Measurements from ENCODE around the gene TMEM178B.

TMEM178B gene

DNA sequence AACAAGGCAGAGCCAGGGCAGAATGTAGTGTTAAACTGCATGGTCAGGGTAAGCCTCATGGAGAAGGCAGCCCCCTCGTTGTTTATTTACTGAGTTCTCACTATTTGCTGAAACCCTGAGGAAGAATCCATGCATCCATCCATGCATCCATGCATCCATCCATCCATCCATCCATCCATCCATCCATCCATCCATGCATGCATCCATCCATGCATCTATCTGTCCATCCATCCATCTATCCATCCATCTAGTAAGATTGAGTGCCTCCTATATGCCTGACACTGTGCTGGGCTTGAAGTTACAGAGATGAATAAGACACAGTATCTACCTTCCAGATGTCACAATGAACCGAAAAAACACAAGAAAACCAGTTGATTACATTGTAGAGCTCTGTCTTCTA lies 275.9 kb downstream of the TMEM178B start:
- Histone ChIP-seq H3K36me3 (ENCODE audit: control insufficient read depth, low read length) (no peaks in the 10 kb centered on the region), H3K27me3 (ENCODE audit: control insufficient read depth, low read length) (no peaks in the 10 kb centered on the region; the same call in 1 of the 2 replicates), H3K79me2 (ENCODE audit: control insufficient read depth, low read length) (no peaks in the 10 kb centered on the region), H4K20me1 (ENCODE audit: control insufficient read depth, insufficient read depth, low read depth, low read length) (no peaks in the 10 kb centered on the region), H3F3A (ENCODE audit: control insufficient read depth, insufficient read depth) (no peaks in the 10 kb centered on the region), H3K27ac (ENCODE audit: low read depth, low read length) (no peak overlapping the region), H3K4me3 (ENCODE audit: low read length) (no peak overlapping the region), H3K4me2 (ENCODE audit: low read length) (no peak overlapping the region), H3K4me1 (ENCODE audit: control insufficient read depth, low read length) (peaks cover 10% of the 10 kb centered on the region), H3K9me2 (replicated peaks; ENCODE audit: control insufficient read depth, low read length) (no peaks in the 10 kb centered on the region), H3K9me3 (ENCODE audit: control insufficient read depth, insufficient read depth, low read length) (no peaks in the 10 kb centered on the region)
- TF ChIP-seq, protein P1, sequence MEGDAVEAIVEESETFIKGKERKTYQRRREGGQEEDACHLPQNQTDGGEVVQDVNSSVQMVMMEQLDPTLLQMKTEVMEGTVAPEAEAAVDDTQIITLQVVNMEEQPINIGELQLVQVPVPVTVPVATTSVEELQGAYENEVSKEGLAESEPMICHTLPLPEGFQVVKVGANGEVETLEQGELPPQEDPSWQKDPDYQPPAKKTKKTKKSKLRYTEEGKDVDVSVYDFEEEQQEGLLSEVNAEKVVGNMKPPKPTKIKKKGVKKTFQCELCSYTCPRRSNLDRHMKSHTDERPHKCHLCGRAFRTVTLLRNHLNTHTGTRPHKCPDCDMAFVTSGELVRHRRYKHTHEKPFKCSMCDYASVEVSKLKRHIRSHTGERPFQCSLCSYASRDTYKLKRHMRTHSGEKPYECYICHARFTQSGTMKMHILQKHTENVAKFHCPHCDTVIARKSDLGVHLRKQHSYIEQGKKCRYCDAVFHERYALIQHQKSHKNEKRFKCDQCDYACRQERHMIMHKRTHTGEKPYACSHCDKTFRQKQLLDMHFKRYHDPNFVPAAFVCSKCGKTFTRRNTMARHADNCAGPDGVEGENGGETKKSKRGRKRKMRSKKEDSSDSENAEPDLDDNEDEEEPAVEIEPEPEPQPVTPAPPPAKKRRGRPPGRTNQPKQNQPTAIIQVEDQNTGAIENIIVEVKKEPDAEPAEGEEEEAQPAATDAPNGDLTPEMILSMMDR (IDR thresholded peaks at IDR 0.05; ENCODE audit: low read depth, low read length, poor library complexity, severe bottlenecking), result no peak
- TF ChIP-seq EZH2phosphoT487 (IDR thresholded peaks at IDR 0.05; ENCODE audit: borderline replicate concordance, low read length), result no peak

DNA sequence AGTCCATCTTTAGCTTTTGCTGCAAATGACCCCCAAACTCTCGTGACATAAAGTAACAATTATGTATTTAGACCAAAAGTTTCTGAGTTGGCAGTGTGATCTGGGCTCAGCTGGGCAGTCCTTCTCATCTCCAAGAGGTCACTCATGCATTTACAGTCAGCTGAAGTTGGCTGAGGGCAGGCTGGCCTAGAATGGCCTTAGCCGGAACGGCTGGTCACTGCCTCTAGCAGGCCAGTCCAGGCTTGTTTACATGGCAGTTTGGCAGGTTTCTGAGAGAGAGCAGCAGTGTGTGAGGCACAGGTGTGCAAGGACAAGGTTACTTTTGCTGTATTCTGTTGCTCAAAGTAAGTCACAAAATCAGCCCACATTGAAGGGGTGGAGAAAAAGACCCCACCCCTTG lies 277.3 kb downstream of the TMEM178B start:
- H3K27ac ChIP-seq (ENCODE audit: low read depth, low read length), result no peak overlapping the region
- TF ChIP-seq EZH2phosphoT487 (IDR thresholded peaks at IDR 0.05; ENCODE audit: borderline replicate concordance, low read length), result no peak
- TF ChIP-seq, protein P1 (IDR thresholded peaks at IDR 0.05; ENCODE audit: low read depth, low read length, poor library complexity, severe bottlenecking), result no peak
- no peaks in the 10 kb centered on the region for H3K36me3 ChIP-seq (ENCODE audit: control insufficient read depth, low read length)
- H3K4me3 ChIP-seq (ENCODE audit: low read length), result no peak overlapping the region
- no peaks in the 10 kb centered on the region; the same call in 1 of the 2 replicates for H3K9me3 ChIP-seq (ENCODE audit: control insufficient read depth, insufficient read depth, low read length)
- no peaks in the 10 kb centered on the region; the same call in 1 of the 2 replicates for H3K27me3 ChIP-seq (ENCODE audit: control insufficient read depth, low read length)
- H3K4me1 ChIP-seq (ENCODE audit: control insufficient read depth, low read length), result peaks cover 10% of the 10 kb centered on the region
- H4K20me1 ChIP-seq (ENCODE audit: control insufficient read depth, insufficient read depth, low read depth, low read length), result no peaks in the 10 kb centered on the region
- no peak overlapping the region for H3K4me2 ChIP-seq (ENCODE audit: low read length)
- no peaks in the 10 kb centered on the region for H3F3A ChIP-seq (ENCODE audit: control insufficient read depth, insufficient read depth)
- H3K9me2 ChIP-seq (replicated peaks; ENCODE audit: control insufficient read depth, low read length), result no peaks in the 10 kb centered on the region
- H3K79me2 ChIP-seq (ENCODE audit: control insufficient read depth, low read length), result no peaks in the 10 kb centered on the region

DNA sequence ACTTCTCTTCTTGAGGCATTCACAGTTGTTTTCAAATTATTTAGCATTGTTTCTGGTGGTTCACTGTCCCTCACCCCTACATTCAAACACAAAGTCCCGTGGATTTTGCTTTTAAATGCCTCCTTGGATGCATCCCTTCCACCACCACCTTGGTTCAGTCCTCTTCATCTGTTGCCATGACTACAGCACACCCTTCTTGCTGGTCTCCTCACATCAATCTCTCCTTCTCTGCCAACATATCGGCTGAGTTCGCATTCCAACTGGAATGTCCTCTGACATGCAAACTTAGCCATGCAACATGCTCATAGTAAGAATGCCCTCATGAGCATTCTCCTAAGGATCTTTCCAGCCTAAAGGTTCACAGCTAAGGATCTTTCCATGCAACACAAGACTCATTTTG lies 279.1 kb downstream of the TMEM178B start:
- Histone ChIP-seq H3F3A (ENCODE audit: control insufficient read depth, insufficient read depth) (no peaks in the 10 kb centered on the region), H3K9me3 (ENCODE audit: control insufficient read depth, insufficient read depth, low read length) (no peaks in the 10 kb centered on the region; the same call in 1 of the 2 replicates), H3K4me1 (ENCODE audit: control insufficient read depth, low read length) (peaks cover 10% of the 10 kb centered on the region), H3K4me2 (ENCODE audit: low read length) (no peak overlapping the region), H3K27ac (ENCODE audit: low read depth, low read length) (no peak overlapping the region), H3K9me2 (replicated peaks; ENCODE audit: control insufficient read depth, low read length) (no peaks in the 10 kb centered on the region), H3K79me2 (ENCODE audit: control insufficient read depth, low read length) (no peaks in the 10 kb centered on the region), H3K36me3 (ENCODE audit: control insufficient read depth, low read length) (no peaks in the 10 kb centered on the region), H3K27me3 (ENCODE audit: control insufficient read depth, low read length) (no peaks in the 10 kb centered on the region), H4K20me1 (ENCODE audit: control insufficient read depth, insufficient read depth, low read depth, low read length) (no peaks in the 10 kb centered on the region), H3K4me3 (ENCODE audit: low read length) (no peak overlapping the region)
- TF ChIP-seq, protein P1 (IDR thresholded peaks at IDR 0.05; ENCODE audit: low read depth, low read length, poor library complexity, severe bottlenecking), result no peak
- no peak for TF ChIP-seq EZH2phosphoT487 (IDR thresholded peaks at IDR 0.05; ENCODE audit: borderline replicate concordance, low read length)

Measured in DOHH2 (cell line).